GM19240 (cell line): ENCODE results near the gene RDM1.
"Not testable (repeated sequence)": the region's sequence is repeated elsewhere in the genome, so short reads cannot be mapped to it uniquely, and the experiment has no call there.

Source experiments
- DNase-seq: peaks from one replicate; pipeline ENCODE4 v3.0.0; 2011; ENCODE audit warnings: low spot score; ENCODE audit not compliant: insufficient read length

The RDM1 gene, protein sequence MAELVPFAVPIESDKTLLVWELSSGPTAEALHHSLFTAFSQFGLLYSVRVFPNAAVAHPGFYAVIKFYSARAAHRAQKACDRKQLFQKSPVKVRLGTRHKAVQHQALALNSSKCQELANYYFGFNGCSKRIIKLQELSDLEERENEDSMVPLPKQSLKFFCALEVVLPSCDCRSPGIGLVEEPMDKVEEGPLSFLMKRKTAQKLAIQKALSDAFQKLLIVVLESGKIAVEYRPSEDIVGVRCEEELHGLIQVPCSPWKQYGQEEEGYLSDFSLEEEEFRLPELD

DNA sequence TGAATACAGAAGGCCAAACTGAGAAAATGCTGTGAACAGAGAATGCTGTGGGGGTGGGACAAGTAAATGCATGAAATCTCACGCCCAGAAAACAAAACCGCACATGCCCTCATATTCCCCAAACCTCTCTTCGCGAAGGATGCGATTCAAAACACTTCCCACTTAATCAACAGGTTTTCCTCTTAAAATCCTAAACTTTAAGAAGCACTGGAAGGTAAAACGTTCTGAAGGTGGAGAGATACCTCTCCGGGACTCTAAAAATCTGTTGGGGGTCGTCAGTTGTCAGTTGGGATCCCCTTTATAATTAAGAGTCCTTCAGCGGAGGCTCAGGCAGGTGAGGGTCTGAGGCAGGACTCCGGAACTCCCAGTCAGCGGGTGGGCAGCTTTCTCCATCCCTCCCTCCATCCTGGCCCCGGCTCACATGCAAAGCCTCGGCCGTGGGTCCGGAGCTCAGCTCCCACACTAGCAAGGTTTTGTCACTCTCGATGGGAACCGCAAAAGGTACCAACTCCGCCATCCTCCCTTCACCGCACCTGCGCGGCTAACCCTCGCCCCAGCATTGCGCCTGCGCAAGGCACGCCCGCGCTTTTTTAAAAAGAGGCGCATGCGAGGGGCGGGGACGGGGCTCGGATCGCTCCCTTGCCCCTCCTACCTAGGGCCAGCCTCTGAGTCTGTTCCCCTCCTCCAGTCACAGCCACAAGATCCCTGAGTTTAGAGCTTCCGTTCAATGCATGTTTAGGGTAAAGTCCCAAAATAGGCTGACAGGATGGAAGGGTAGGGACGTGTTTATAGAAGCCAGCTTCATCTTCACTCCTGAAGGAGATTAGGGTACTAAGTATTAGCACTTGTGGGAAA, at the start of gene RDM1:
RDM1 (minus strand) TSS at position 563 of the 855 bp plus-strand sequence; CDS start at position 517, 46 bp downstream.
- peak; percentile 94 for DNase-seq

DNA sequence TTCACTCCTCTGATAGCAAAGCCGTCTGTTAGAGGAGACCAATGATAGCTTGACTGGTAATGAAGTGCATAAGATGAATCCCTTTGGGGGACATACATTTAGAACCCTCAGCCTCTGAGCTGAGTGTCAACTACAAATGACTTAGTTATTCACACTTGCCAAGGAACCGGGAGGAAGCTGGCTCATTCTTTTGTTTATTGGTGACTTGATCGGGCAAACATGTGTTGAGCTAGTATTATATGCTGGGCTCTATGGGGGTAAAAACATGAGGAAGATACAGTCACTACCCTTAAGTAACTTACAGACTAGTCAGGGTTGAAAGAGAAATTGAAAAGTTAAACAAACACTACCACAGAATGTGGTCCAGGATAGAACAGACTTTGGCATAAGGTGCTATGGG, 47.8 kb upstream of the RDM1 start:
- no peak for DNase-seq

DNA sequence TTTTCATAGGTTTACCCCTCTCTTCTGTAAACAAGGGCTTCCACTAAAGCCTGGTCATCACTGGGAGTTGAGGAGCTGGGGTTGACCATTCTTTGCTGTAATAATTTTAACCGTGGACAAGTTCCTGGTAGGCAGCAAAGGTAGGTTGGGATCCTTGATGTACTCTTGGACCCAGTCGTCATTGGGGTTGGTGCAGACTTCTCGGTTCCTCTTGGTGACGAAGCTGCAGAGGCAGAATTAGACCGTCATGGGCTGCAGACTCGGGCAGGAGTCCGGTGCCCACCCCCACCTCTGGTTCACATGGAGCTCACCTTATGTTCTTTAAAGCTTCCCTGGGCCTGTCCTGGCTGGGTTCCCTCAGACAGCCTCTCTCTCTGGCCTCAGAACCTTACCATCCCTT, 46.9 kb upstream of the RDM1 start:
- no peak for DNase-seq

- DNase-seq, result no peak
These were observed 43.0 kb upstream of the RDM1 start for GRCh38 chr17:35973333-35974260.

GRCh38 chr17:35972945-35973332, 42.4 kb upstream of the RDM1 start:
- no peak for DNase-seq

GRCh38 chr17:35972535-35972934, 42.0 kb upstream of the RDM1 start:
- no peak for DNase-seq

GRCh38 chr17:35972066-35972465, 41.5 kb upstream of the RDM1 start:
- no peak for DNase-seq

- DNase-seq, result no peak
These were observed 39.2 kb upstream of the RDM1 start for GRCh38 chr17:35969558-35970380.

DNA sequence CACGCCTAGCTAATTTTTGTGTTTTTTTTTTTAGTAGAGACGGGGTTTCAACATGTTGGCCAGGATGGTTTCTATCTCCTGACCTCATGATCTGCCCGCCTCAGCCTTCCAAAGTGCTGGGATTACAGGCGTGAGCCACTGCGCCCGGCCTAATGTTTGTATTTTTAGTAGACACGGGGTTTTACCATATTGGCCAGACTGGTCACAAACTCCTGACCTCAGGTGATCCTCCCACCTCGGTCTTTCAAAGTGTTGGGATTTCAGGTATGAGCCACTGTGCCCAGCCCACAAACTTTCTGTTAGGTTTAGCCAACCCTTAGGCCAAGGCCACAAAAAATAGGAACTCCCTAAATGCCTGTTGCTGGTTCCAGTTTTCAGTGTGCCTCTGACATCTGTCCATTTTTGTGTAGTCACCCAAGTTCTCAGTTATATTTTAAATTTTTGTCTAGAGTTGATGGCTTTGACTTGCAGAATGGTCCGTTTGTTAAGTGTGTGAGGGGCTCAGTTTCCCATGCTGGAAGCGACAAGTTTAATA, 38.0 kb upstream of the RDM1 start:
- DNase-seq, result no peak

- DNase-seq, result no peak
These were observed 34.7 kb upstream of the RDM1 start for GRCh38 chr17:35965272-35965671.

DNA sequence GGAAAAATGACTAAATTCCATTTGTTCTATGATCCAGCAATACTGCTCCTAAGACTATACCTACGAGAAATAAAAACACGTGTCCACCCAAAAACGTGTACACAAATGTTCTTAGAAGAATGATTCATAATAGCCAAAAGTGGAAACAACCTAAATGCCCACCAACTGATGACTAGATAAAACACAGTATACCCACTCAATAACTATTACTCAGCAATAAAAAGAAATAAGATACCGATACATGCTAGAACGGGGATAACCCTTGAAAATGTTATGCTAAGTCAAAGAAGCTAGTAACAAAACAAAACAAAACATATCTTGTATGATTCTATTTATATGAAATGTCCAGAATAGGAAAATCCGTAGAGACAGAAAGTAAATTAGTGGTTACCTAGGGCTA, 33.1 kb upstream of the RDM1 start:
- no peak for DNase-seq

DNA sequence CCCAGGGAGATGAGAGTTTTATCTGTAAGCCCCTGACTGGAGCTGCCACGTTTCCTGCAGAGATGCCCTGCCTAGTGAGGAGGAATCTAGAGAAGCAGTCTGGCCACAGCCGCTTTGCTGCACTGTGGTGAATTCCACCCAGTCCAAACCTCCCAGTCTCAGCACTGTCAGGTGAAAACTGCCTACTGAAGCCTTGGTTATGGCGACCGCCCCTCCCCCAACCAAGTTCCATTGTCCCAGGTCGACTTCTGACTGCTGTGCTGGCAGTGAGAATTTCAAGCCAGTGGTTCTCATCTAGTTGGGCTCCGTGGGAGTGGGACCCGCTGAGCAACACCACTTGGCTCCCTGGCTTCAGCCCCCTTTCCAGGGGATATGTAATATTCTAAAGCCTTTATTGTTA, 23.1 kb upstream of the RDM1 start:
- no peak for DNase-seq

DNA sequence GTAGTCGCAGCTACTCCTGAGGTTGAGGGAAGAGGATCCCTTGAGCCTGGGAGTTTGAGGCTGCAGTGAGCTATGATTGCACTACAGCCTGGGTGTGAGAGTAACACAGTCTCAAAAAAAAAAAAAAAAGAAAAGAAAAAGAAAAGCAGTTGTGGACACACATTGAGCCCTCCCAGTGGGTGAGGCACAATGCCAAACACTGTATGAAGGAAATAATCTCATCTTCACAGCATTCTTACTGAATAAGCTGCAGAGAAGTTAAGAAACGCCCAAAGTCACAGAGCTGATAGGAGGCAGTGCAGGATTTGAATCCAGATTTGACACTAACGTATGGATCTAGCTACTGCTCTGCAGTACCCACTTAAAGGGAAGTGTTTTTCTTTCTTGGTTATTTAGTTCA, 18.8 kb upstream of the RDM1 start:
- no peak for DNase-seq

DNA sequence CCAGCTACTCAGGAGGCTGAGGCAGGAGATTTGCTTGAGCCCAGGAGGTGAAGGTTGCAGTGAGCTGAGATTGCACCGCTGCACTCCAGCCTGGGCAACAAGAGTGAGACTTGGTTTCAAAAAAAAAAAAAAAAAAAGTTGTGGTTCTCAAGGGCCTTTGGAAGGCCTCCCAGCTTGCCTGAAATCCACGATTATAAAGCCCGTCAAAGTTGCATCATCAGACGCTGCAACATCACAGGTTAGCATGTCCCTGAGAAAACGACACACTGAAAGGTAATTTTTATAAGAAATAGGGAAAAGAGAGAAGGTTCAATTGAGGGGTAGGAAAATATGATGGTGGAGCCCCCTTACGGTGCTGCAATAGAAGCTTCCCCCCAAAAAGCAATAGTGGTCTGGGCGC, 17.5 kb upstream of the RDM1 start:
- DNase-seq, result no peak

DNA sequence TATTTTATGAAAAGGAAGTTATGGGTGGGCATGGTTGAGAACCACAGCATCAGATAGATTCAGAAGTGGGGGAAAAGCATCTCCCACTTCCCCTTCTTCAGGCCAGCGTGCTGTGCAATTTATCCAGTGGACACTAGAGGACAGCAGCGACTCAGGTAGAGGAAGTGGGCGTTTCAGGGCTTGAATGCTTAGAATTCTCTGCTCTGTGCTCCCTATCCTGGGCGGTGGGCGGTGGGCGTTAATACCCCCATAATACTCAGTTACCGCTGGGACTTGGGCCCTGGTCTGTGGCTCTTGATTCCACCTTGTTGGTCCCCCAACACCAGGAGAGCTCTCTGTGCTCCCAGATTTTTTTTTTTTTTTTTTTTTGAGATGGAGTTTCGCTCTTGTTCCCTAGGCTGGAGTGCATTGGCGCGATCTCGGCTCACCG, 16.6 kb upstream of the RDM1 start:
- DNase-seq, result peak; percentile 16

GRCh38 chr17:35944151-35944550, 13.6 kb upstream of the RDM1 start:
- no peak for DNase-seq

DNA sequence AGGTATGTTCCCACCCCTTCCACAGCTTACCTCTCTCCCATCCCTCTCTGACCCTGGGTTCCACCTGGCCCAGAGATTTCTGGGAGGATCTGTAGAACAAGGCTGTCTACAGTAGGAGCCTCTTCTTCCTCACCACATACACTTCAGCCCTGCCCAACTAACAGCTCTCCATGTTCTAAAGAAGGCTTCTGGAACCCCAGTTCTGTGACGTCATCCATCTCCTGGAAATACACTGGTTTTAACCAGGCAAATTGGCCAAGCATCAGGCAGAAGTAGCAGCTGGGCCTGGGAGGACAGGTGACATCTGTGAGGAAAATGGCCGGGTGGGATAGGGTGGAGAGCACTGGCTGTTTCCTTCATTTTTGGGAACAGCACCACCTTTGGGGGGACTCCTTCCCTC, 13.0 kb upstream of the RDM1 start, which contains the start of gene LYZL6:
LYZL6 (minus strand) TSS at position 177 of the 400 bp plus-strand sequence. CDS start 4,357 bp downstream, outside the sequence.
- no peak for DNase-seq

- DNase-seq, result no peak
These were observed 12.1 kb upstream of the RDM1 start for GRCh38 chr17:35942588-35943186.

DNA sequence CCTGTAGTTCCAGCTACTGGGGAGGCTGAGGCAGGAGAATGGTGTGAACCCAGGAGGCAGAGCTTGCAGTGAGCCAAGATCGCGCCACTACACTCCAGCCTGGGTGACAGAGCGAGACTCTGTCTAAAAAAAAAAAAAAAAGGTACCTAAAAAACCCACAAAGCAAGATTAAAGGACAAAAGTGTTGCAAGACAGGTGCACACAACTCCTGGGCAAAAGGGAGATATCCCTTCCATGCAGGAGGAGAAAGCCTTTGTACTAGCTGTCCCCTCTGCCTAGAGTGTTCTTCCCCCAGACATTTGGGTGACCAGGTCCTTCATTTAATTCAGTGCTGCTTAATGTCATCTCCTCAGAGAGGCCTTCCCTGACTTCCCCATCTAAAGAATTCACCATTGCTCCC, 7.9 kb upstream of the RDM1 start:
- not testable (repeated sequence) for DNase-seq

GRCh38 chr17:35936063-35936462, 5.5 kb upstream of the RDM1 start:
- DNase-seq, result no peak
